PC-9 (cell line): ENCODE data around the gene IWS1.

Experiments
- EZH2 ChIP-seq: fragments of 200-600 bp; sonication (generic); IDR thresholded peaks from 2 replicates; pipeline ENCODE4 v1.8.0; 2017; ENCODE audit warnings: antibody characterized with exemption, low read depth
- TF ChIP-seq, protein P1 (sequence below): fragments of 200-600 bp; sonication (generic); conservative IDR thresholded peaks from 2 replicates; pipeline ENCODE4 v1.6.1; 2017; ENCODE audit warnings: mixed run types, antibody characterized with exemption, mild to moderate bottlenecking, moderate library complexity

DNA sequence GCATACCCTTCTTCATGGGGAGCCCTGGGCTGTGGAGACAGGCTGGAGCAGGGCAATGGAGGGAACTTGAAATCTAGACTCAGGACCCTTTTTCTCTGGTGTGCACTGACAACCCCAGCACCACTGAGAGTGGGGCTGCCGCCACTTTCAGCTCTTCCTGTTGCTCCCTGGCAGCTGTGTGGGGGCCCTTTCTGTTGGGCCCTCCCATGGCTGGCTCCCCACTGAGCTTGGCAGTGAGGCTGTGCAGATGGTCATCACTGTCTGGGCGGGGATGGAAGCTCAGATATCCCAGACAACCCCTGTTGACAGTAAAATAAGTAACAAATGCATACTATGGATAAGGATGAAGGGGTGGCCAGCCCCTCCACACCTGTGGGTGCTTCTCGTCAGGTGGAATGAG is 15.9 kb upstream of the IWS1 start:
- TF ChIP-seq, protein P1, sequence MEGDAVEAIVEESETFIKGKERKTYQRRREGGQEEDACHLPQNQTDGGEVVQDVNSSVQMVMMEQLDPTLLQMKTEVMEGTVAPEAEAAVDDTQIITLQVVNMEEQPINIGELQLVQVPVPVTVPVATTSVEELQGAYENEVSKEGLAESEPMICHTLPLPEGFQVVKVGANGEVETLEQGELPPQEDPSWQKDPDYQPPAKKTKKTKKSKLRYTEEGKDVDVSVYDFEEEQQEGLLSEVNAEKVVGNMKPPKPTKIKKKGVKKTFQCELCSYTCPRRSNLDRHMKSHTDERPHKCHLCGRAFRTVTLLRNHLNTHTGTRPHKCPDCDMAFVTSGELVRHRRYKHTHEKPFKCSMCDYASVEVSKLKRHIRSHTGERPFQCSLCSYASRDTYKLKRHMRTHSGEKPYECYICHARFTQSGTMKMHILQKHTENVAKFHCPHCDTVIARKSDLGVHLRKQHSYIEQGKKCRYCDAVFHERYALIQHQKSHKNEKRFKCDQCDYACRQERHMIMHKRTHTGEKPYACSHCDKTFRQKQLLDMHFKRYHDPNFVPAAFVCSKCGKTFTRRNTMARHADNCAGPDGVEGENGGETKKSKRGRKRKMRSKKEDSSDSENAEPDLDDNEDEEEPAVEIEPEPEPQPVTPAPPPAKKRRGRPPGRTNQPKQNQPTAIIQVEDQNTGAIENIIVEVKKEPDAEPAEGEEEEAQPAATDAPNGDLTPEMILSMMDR, result no peak
- no peak for TF ChIP-seq EZH2
